ENCODE data around the gene TBXAS1. TPM values are rescaled to one million over a fixed set of nuclear protein-coding genes. Genes with fewer than 3 reads are reported as not detected.

Gene TBXAS1
- total RNA-seq, 1 donor = 67.8 TPM

- Histone ChIP-seq H3K27me3 (ENCODE audit: insufficient read depth, low read length) (no peaks in the 10 kb centered on the region), H3K9me3 (ENCODE audit: low read depth, low read length) (no peaks in the 10 kb centered on the region), H3K4me1 (ENCODE audit: insufficient read depth, low read length) (no peaks in the 10 kb centered on the region), H3K4me3 (ENCODE audit: low read length) (no peak overlapping the region)
These were observed 189.3 kb downstream of the TBXAS1 start for GRCh38 chr7:140018125-140019043.

- Histone ChIP-seq H3K9me3 (ENCODE audit: low read depth, low read length) (no peaks in the 10 kb centered on the region), H3K27me3 (ENCODE audit: insufficient read depth, low read length) (no peaks in the 10 kb centered on the region), H3K4me3 (ENCODE audit: low read length) (no peak overlapping the region), H3K4me1 (ENCODE audit: insufficient read depth, low read length) (no peaks in the 10 kb centered on the region)
These were observed 190.1 kb downstream of the TBXAS1 start for GRCh38 chr7:140019172-140019571.

GRCh38 chr7:140019606-140020005 is 190.5 kb downstream of the TBXAS1 start:
- Histone ChIP-seq H3K27me3 (ENCODE audit: insufficient read depth, low read length) (no peaks in the 10 kb centered on the region), H3K4me1 (ENCODE audit: insufficient read depth, low read length) (no peaks in the 10 kb centered on the region), H3K4me3 (ENCODE audit: low read length) (no peak overlapping the region), H3K9me3 (ENCODE audit: low read depth, low read length) (no peaks in the 10 kb centered on the region)

GRCh38 chr7:140021603-140022002 is 192.5 kb downstream of the TBXAS1 start:
- H3K9me3 ChIP-seq (ENCODE audit: low read depth, low read length) = no peaks in the 10 kb centered on the region
- H3K27me3 ChIP-seq (ENCODE audit: insufficient read depth, low read length) = no peaks in the 10 kb centered on the region
- no peaks in the 10 kb centered on the region for H3K4me1 ChIP-seq (ENCODE audit: insufficient read depth, low read length)
- H3K4me3 ChIP-seq (ENCODE audit: low read length) = no peak overlapping the region

GRCh38 chr7:140022582-140023211 is 193.6 kb downstream of the TBXAS1 start:
- no peaks in the 10 kb centered on the region for H3K9me3 ChIP-seq (ENCODE audit: low read depth, low read length)
- H3K4me3 ChIP-seq (ENCODE audit: low read length) = no peak overlapping the region
- no peaks in the 10 kb centered on the region for H3K4me1 ChIP-seq (ENCODE audit: insufficient read depth, low read length)
- H3K27me3 ChIP-seq (ENCODE audit: insufficient read depth, low read length) = no peaks in the 10 kb centered on the region

- H3K4me1 ChIP-seq (ENCODE audit: insufficient read depth, low read length) = no peaks in the 10 kb centered on the region
- H3K27me3 ChIP-seq (ENCODE audit: insufficient read depth, low read length) = no peaks in the 10 kb centered on the region
- H3K4me3 ChIP-seq (ENCODE audit: low read length) = no peak overlapping the region
- no peaks in the 10 kb centered on the region for H3K9me3 ChIP-seq (ENCODE audit: low read depth, low read length)
These were observed 194.7 kb downstream of the TBXAS1 start for GRCh38 chr7:140023728-140024127.

- H3K9me3 ChIP-seq (ENCODE audit: low read depth, low read length) = no peaks in the 10 kb centered on the region
- no peaks in the 10 kb centered on the region for H3K4me1 ChIP-seq (ENCODE audit: insufficient read depth, low read length)
- no peak overlapping the region for H3K4me3 ChIP-seq (ENCODE audit: low read length)
- no peaks in the 10 kb centered on the region for H3K27me3 ChIP-seq (ENCODE audit: insufficient read depth, low read length)
These were observed 195.5 kb downstream of the TBXAS1 start for GRCh38 chr7:140024585-140024984.

DNA sequence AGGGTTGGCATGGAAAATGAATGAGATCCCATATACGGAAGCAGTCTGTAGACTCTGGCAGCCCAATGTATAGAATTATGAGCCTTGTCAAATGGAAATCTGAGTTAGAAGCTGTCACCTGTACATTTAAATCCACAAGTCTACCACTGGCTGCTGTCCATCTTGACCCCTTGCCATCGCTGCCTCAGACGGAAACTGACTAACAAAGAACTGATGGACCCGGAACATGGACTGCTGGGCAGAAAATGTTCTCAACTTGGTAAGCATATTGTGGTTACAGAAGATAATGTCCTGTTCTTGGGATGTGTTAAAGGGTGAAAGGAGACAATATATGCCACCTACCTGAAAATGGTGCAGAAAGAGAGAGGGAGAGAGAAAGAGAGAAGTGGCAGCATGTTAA is 196.2 kb downstream of the TBXAS1 start:
- H3K27me3 ChIP-seq (ENCODE audit: insufficient read depth, low read length) = no peaks in the 10 kb centered on the region
- H3K9me3 ChIP-seq (ENCODE audit: low read depth, low read length) = no peaks in the 10 kb centered on the region
- H3K4me1 ChIP-seq (ENCODE audit: insufficient read depth, low read length) = no peaks in the 10 kb centered on the region
- no peak overlapping the region for H3K4me3 ChIP-seq (ENCODE audit: low read length)

- Histone ChIP-seq H3K27me3 (ENCODE audit: insufficient read depth, low read length) (no peaks in the 10 kb centered on the region), H3K9me3 (ENCODE audit: low read depth, low read length) (no peaks in the 10 kb centered on the region), H3K4me1 (ENCODE audit: insufficient read depth, low read length) (no peaks in the 10 kb centered on the region), H3K4me3 (ENCODE audit: low read length) (no peak overlapping the region)
These were observed 196.9 kb downstream of the TBXAS1 start for GRCh38 chr7:140025814-140026433.

- Histone ChIP-seq H3K9me3 (ENCODE audit: low read depth, low read length) (no peaks in the 10 kb centered on the region), H3K4me1 (ENCODE audit: insufficient read depth, low read length) (no peaks in the 10 kb centered on the region), H3K4me3 (ENCODE audit: low read length) (no peak overlapping the region), H3K27me3 (ENCODE audit: insufficient read depth, low read length) (no peaks in the 10 kb centered on the region)
These were observed 197.9 kb downstream of the TBXAS1 start for GRCh38 chr7:140026935-140027334.

DNA sequence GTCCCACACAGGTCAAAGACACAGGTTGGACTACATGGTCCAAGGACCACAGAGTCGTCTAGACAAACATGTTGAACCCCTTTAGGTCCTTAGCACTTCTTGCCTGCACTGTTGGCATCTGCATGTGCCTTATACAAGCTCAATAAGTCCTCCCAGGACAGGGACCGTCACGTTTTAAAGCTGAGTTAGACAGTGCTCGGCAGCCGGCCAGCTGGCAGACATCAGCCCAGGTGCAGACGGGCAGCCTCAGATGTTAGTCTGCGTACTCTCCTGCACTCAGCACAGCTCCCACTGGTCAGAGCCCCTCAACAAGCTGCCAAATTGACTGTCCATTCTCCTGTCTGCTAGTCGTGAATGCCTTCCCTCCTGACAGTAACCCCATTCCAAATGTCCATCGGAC is 198.8 kb downstream of the TBXAS1 start:
- no peak overlapping the region for H3K4me3 ChIP-seq (ENCODE audit: low read length)
- no peaks in the 10 kb centered on the region for H3K27me3 ChIP-seq (ENCODE audit: insufficient read depth, low read length)
- H3K4me1 ChIP-seq (ENCODE audit: insufficient read depth, low read length) = peaks cover 2% of the 10 kb centered on the region
- H3K9me3 ChIP-seq (ENCODE audit: low read depth, low read length) = no peaks in the 10 kb centered on the region

DNA sequence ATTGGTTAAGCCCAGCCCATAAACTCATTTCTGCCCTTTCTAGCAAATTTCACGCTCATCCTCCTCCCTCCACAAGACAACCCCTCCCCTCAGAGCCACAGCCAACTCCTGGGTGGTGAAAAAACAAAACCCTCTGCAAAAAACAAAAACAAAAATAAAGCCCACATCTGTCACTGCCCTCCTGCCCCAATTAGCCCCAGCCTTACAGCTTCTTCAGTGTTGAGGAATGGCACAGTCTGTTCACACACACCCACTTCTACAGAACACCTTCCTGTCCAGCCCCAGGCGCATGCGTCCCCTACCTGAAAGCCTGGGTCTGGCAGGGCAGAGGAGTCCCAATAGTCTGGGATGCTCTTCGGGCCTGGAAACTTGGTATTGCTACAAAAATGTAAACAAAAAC is 199.2 kb downstream of the TBXAS1 start:
- no peaks in the 10 kb centered on the region for H3K9me3 ChIP-seq (ENCODE audit: low read depth, low read length)
- H3K4me3 ChIP-seq (ENCODE audit: low read length) = no peak overlapping the region
- H3K27me3 ChIP-seq (ENCODE audit: insufficient read depth, low read length) = no peaks in the 10 kb centered on the region
- H3K4me1 ChIP-seq (ENCODE audit: insufficient read depth, low read length) = peaks cover 6% of the 10 kb centered on the region

DNA sequence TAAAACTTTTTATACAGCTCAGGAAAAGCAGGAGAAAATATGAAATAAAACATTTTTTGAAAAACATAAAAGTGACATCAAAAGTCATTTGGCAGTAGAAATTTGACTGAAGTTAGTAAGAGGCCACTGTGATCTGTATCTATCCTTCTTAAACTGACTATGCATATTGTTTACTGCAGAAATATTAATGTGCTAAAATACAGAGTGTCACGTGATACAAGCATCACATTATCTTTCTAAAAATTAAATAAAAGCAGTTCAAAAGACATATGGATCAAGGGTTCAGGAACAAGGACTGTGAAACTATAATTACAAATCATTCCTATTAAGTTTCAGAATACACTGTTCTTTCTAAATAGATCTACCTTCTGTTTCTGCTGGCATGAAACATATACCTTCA is 200.0 kb downstream of the TBXAS1 start:
- Histone ChIP-seq H3K9me3 (ENCODE audit: low read depth, low read length) (no peaks in the 10 kb centered on the region), H3K4me3 (ENCODE audit: low read length) (no peak overlapping the region), H3K27me3 (ENCODE audit: insufficient read depth, low read length) (no peaks in the 10 kb centered on the region), H3K4me1 (ENCODE audit: insufficient read depth, low read length) (peaks cover 8% of the 10 kb centered on the region)

GRCh38 chr7:140031364-140031763 is 202.3 kb downstream of the TBXAS1 start:
- Histone ChIP-seq H3K4me3 (ENCODE audit: low read length) (no peak overlapping the region), H3K4me1 (ENCODE audit: insufficient read depth, low read length) (peaks cover 13% of the 10 kb centered on the region), H3K27me3 (ENCODE audit: insufficient read depth, low read length) (no peaks in the 10 kb centered on the region), H3K9me3 (ENCODE audit: low read depth, low read length) (no peaks in the 10 kb centered on the region)

DNA sequence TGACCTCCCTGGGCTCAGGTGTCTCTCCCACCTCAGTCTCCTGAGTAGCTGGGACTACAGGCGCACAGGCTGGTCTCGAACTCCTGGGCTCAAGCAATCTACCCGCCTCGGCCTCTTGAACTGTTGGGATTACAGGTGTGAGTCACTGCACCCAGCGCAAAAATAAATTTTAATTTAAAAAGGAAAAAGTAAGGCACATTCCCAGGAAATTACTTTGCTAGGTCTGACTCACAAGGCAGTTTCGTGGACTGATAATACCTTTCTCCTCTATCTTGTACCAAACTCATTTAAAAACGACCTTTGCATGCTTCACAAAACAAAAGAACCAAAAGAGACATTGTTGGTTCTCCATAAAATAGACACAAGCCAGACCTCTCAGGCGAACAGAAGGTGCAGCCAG is 204.0 kb downstream of the TBXAS1 start:
- H3K27me3 ChIP-seq (ENCODE audit: insufficient read depth, low read length) = no peaks in the 10 kb centered on the region
- H3K4me1 ChIP-seq (ENCODE audit: insufficient read depth, low read length) = peaks cover 26% of the 10 kb centered on the region
- no peaks in the 10 kb centered on the region for H3K9me3 ChIP-seq (ENCODE audit: low read depth, low read length)
- no peak overlapping the region for H3K4me3 ChIP-seq (ENCODE audit: low read length)

Data from mononuclear cell (primary cell).